ENCODE results near the gene JAML.

Gene JAML

GRCh38 chr11:118240999-118241763 lies 16.4 kb upstream of the JAML start:
- no peak for DNase-seq (ENCODE audit: low read depth in 2 of 2)

- no peak for DNase-seq (ENCODE audit: low read depth in 2 of 2)
These were observed 14.8 kb upstream of the JAML start for GRCh38 chr11:118239509-118240205.

- no peak for DNase-seq (ENCODE audit: low read depth in 2 of 2)
These were observed 14.1 kb upstream of the JAML start for GRCh38 chr11:118238929-118239328.

- DNase-seq (ENCODE audit: low read depth in 2 of 2) = no peak
These were observed 13.6 kb upstream of the JAML start for GRCh38 chr11:118238421-118238820.

GRCh38 chr11:118236170-118236569 lies 11.4 kb upstream of the JAML start:
- no peak for DNase-seq (ENCODE audit: low read depth in 2 of 2)

GRCh38 chr11:118234833-118235232 lies 10.0 kb upstream of the JAML start:
- DNase-seq (ENCODE audit: low read depth in 2 of 2) = no peak

- DNase-seq (ENCODE audit: low read depth in 2 of 2) = no peak
These were observed 9.0 kb upstream of the JAML start for GRCh38 chr11:118233850-118234249.

- no peak for DNase-seq (ENCODE audit: low read depth in 2 of 2)
These were observed 8.6 kb upstream of the JAML start for GRCh38 chr11:118233377-118233776.

- no peak for DNase-seq (ENCODE audit: low read depth in 2 of 2)
These were observed 7.8 kb upstream of the JAML start for GRCh38 chr11:118232659-118233058.

- DNase-seq (ENCODE audit: low read depth in 2 of 2) = no peak
These were observed 6.7 kb upstream of the JAML start for GRCh38 chr11:118231461-118231860.

GRCh38 chr11:118230088-118230487 lies 5.3 kb upstream of the JAML start:
- DNase-seq (ENCODE audit: low read depth in 2 of 2) = no peak

- DNase-seq (ENCODE audit: low read depth in 2 of 2) = no peak
These were observed 4.5 kb upstream of the JAML start for GRCh38 chr11:118229274-118229847.

GRCh38 chr11:118227865-118228785 lies 3.3 kb upstream of the JAML start:
- DNase-seq (ENCODE audit: low read depth in 2 of 2) = no peak

- no peak for DNase-seq (ENCODE audit: low read depth in 2 of 2)
These were observed 2.0 kb upstream of the JAML start for GRCh38 chr11:118226781-118227180.

GRCh38 chr11:118226296-118226695 lies 1.5 kb upstream of the JAML start:
- DNase-seq (ENCODE audit: low read depth in 2 of 2) = no peak

GRCh38 chr11:118223992-118224391 lies 819 bp downstream of the JAML start:
- DNase-seq (ENCODE audit: low read depth in 2 of 2) = no peak

- DNase-seq (ENCODE audit: low read depth in 2 of 2) = no peak
These were observed 1.2 kb downstream of the JAML start for GRCh38 chr11:118223570-118223969.

GRCh38 chr11:118222437-118222836 lies 2.4 kb downstream of the JAML start:
- DNase-seq (ENCODE audit: low read depth in 2 of 2) = no peak

GRCh38 chr11:118221419-118221818 lies 3.4 kb downstream of the JAML start:
- no peak for DNase-seq (ENCODE audit: low read depth in 2 of 2)

- DNase-seq (ENCODE audit: low read depth in 2 of 2) = no peak
These were observed 5.1 kb downstream of the JAML start for GRCh38 chr11:118219732-118220131.

GRCh38 chr11:118219244-118219643 lies 5.6 kb downstream of the JAML start:
- no peak for DNase-seq (ENCODE audit: low read depth in 2 of 2)

GRCh38 chr11:118217575-118217974 lies 7.2 kb downstream of the JAML start:
- DNase-seq (ENCODE audit: low read depth in 2 of 2) = no peak
